HFFc6 (cell line): ENCODE results near the gene MSX2. TPM values are rescaled to one million over a fixed set of nuclear protein-coding genes. Genes with fewer than 3 reads are reported as not detected.

Experiments
- DNase-seq: peaks from one replicate; pipeline ENCODE4 v3.0.0-alpha.2; 2018
- H3K27ac Mint-ChIP-seq: 2 replicates; pipeline ENCODE4 v1.8.0; 2020; ENCODE audit warnings: mild to moderate bottlenecking, mixed read lengths
- H3K27me3 Mint-ChIP-seq: 2 replicates; pipeline ENCODE4 v1.8.0; 2021; ENCODE audit warnings: mild to moderate bottlenecking, moderate library complexity, mixed read lengths; ENCODE audit not compliant: insufficient read depth
- H3K36me3 Mint-ChIP-seq: 2 replicates; pipeline ENCODE4 v1.8.0; 2021; ENCODE audit warnings: low read depth, mixed read lengths
- H3K4me1 Mint-ChIP-seq: 2 replicates; pipeline ENCODE4 v1.8.0; 2020; ENCODE audit warnings: low read depth, mixed read lengths
- H3K4me3 Mint-ChIP-seq: 2 replicates; pipeline ENCODE4 v1.8.0; 2020; ENCODE audit warnings: mild to moderate bottlenecking, moderate library complexity, mixed read lengths
- H3K9me3 Mint-ChIP-seq: 2 replicates; pipeline ENCODE4 v1.8.0; 2020; ENCODE audit warnings: mild to moderate bottlenecking, mixed read lengths
- total RNA-seq, 6 experiments: library from RNA; stranded (reverse); fragmentation: NEBNext Ultra II Directional; extraction: Animal tissue kit (Norgen Biotek cat#: 25700); gene quantifications; 2 replicates in 1 of 6; 3 replicates in 5 of 6; pipeline ENCODE4 v1.2.3, GENCODE V29; 2021
- TF ChIP-seq, protein P1 (sequence below): fragments of 200-600 bp; sonication (generic); IDR thresholded peaks from 2 replicates; pipeline ENCODE4 v1.5.0; 2021; ENCODE audit warnings: antibody characterized with exemption, mild to moderate bottlenecking

Gene MSX2
- total RNA-seq, 6 experiments from 2014 or later = not detected

- TF ChIP-seq, protein P1, sequence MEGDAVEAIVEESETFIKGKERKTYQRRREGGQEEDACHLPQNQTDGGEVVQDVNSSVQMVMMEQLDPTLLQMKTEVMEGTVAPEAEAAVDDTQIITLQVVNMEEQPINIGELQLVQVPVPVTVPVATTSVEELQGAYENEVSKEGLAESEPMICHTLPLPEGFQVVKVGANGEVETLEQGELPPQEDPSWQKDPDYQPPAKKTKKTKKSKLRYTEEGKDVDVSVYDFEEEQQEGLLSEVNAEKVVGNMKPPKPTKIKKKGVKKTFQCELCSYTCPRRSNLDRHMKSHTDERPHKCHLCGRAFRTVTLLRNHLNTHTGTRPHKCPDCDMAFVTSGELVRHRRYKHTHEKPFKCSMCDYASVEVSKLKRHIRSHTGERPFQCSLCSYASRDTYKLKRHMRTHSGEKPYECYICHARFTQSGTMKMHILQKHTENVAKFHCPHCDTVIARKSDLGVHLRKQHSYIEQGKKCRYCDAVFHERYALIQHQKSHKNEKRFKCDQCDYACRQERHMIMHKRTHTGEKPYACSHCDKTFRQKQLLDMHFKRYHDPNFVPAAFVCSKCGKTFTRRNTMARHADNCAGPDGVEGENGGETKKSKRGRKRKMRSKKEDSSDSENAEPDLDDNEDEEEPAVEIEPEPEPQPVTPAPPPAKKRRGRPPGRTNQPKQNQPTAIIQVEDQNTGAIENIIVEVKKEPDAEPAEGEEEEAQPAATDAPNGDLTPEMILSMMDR = no peak
- H3K27ac Mint-ChIP-seq = no peak overlapping the region
- DNase-seq = no peak
- no peaks in the 10 kb centered on the region for H3K4me1 Mint-ChIP-seq
- H3K27me3 Mint-ChIP-seq = peaks cover 8% of the 10 kb centered on the region; the same call in 1 of the 2 replicates
- peaks cover 7% of the 10 kb centered on the region for H3K9me3 Mint-ChIP-seq
- peaks cover 5% of the 10 kb centered on the region; the same call in 1 of the 2 replicates for H3K36me3 Mint-ChIP-seq
- H3K4me3 Mint-ChIP-seq = no peak overlapping the region
Observed at GRCh38 chr5:174718880-174719610, 5.3 kb upstream of the MSX2 start.

GRCh38 chr5:174719793-174720611, 4.4 kb upstream of the MSX2 start:
- H3K27me3 Mint-ChIP-seq = peaks cover 8% of the 10 kb centered on the region; the same call in 1 of the 2 replicates
- peaks cover 6% of the 10 kb centered on the region; the same call in 1 of the 2 replicates for H3K36me3 Mint-ChIP-seq
- H3K4me1 Mint-ChIP-seq = no peaks in the 10 kb centered on the region
- DNase-seq = no peak
- peaks cover 9% of the 10 kb centered on the region for H3K9me3 Mint-ChIP-seq
- H3K4me3 Mint-ChIP-seq = no peak overlapping the region
- no peak overlapping the region for H3K27ac Mint-ChIP-seq
- TF ChIP-seq, protein P1 = no peak

DNA sequence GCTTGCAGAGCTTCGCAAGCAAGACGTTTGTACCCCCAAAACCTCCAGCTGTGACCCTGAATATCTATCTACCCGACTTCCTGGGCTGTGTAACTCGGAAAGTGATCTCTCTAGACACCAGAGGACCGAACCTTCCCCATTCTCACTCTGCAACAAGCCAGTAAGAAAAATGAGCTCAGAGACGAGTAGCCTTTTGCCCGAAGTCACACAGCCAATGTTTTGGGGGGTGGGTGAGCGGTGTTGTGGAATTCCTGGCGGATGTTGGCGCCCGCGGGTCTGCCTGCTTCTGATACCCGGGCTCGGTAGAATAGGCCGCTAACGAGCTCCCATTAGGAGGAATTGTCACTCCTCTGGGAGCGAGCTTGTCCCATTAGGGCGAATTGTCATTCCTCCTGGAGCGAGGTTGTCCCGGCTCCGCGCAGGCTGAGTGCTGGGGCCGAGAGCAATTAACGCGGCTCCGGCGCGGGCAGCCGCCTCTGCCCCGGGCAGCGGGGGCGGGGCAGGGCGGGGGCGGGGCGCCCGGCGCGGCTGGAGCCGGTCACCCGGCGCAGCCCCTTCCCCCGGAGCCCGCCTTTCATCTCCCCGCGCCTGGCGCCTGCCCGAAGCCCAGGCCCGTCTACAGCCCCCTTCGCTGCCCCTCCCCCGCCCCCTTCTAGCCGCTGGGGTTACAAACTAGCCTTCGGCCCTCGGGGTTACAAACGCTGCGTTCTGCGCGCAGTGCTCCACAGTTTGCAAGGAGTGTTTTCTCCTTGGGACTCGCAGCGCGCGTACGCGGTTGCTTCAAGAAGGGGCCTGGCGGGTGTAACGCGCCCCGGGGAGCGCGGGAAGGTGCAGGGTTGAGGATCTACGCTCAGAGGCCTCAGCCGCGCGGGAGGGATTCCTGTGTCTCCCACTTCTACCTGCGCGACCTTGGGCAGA, 3.5 kb upstream of the MSX2 start:
- Mint-ChIP-seq H3K4me1 (no peaks in the 10 kb centered on the region), H3K27ac (no peak overlapping the region)

DNA sequence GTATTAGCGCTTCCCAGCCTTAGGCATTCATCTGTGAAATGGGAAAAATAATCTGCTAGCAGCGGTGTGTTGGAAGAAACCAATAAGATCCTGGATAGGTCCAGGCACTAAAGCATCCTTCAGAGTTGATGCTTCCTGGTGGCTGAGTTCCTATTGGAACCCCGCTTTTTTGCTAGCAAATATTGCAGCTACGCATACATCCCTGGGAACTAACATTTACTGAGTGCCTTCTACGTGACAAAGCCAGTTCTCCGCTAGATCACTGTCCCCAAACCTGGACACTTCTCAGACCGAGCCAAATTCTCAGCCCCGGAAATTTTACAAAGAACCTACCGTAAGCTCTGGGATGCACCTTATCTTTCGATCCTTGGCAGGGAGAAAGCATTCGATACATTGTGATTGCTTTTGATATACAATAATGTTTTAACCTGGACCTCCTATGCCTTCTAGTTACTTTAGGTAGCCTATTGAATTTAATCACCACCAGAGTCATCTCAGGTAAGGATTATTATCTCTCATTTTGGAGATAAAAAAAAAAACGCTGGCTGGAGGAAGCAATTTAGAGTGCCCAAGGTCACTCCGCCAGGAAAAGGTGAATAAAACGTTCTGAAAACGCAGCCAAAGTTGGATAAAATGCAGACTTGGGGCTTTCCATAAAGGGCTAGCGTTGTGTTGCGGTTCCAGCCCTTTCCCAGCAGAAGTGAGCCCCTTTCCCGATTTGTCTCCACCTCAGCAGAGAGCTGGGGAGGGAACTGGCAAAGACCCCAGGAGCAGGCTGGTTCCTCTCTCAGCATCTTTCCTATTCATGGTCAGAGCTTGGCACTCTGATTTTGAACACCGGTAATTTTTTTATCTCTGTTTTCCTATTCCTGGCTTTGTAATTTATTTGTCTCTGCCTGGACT, 2.6 kb upstream of the MSX2 start:
- peaks cover 11% of the 10 kb centered on the region; the same call in 1 of the 2 replicates for H3K27me3 Mint-ChIP-seq
- H3K4me3 Mint-ChIP-seq = no peak overlapping the region
- H3K27ac Mint-ChIP-seq = no peak overlapping the region
- H3K9me3 Mint-ChIP-seq = peaks cover 16% of the 10 kb centered on the region
- DNase-seq = no peak
- no peaks in the 10 kb centered on the region for H3K4me1 Mint-ChIP-seq
- TF ChIP-seq, protein P1 = no peak
- H3K36me3 Mint-ChIP-seq = peaks cover 6% of the 10 kb centered on the region; the same call in 1 of the 2 replicates

More for the DNA sequence above, 3.5 kb upstream of the MSX2 start:
- H3K4me3 Mint-ChIP-seq = no peak overlapping the region
- no peak for DNase-seq
- H3K9me3 Mint-ChIP-seq = peaks cover 12% of the 10 kb centered on the region
- peaks cover 9% of the 10 kb centered on the region; the same call in 1 of the 2 replicates for H3K27me3 Mint-ChIP-seq
- peaks cover 6% of the 10 kb centered on the region; the same call in 1 of the 2 replicates for H3K36me3 Mint-ChIP-seq
- TF ChIP-seq, protein P1 = no peak
